Stimulated activated CD8-positive, alpha-beta memory T cell treated with anti-CD3 and anti-CD28 coated beads, Interleukin-7, amount 100 ng/mL, for 1 hour (primary cell): ENCODE measurements around the gene ANO9.

Experiments
- DNase-seq, 2 donors: peaks; one replicate each; pipeline ENCODE4 v3.0.0-alpha.2; 2020; ENCODE audit warnings: low read depth in 2 of 2

The ANO9 gene

DNA sequence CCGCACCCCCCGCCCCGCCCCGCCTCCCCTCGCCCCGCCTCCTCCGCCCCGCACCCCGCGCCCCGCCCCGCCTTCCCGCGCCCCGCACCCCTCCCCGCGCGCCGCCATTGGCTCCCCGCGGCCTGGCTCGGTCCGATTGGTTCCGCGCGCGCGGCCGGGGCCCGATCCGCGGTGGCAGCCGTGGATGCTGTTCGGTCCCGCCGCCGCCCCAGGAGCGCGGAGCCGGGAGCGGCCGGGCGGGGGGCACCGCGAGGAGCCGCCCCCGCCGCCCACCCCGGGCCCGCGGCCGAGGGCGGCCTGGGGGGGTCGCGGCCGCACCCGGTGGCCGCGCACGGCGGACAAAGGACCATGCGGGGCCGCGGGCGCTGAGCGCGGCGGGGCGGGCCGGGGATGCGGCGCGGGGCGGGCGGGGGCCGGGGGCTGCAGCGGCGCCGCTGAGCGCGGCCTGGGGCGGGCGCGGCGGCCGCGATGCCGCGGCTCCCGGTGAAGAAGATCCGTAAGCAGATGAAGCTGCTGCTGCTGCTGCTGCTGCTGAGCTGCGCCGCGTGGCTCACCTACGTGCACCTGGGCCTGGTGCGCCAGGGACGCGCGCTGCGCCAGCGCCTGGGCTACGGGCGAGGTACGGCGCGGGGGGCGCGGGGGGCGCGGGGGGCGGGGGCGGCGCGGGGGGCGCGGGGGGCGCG is 72.3 kb downstream of the ANO9 start, which contains the start of gene B4GALNT4:
Gene B4GALNT4, plus strand, starts transcription at position 164 of the 683 bp plus-strand sequence. Its CDS starts 305 bp downstream, at position 469.
- DNase-seq: no peak

DNA sequence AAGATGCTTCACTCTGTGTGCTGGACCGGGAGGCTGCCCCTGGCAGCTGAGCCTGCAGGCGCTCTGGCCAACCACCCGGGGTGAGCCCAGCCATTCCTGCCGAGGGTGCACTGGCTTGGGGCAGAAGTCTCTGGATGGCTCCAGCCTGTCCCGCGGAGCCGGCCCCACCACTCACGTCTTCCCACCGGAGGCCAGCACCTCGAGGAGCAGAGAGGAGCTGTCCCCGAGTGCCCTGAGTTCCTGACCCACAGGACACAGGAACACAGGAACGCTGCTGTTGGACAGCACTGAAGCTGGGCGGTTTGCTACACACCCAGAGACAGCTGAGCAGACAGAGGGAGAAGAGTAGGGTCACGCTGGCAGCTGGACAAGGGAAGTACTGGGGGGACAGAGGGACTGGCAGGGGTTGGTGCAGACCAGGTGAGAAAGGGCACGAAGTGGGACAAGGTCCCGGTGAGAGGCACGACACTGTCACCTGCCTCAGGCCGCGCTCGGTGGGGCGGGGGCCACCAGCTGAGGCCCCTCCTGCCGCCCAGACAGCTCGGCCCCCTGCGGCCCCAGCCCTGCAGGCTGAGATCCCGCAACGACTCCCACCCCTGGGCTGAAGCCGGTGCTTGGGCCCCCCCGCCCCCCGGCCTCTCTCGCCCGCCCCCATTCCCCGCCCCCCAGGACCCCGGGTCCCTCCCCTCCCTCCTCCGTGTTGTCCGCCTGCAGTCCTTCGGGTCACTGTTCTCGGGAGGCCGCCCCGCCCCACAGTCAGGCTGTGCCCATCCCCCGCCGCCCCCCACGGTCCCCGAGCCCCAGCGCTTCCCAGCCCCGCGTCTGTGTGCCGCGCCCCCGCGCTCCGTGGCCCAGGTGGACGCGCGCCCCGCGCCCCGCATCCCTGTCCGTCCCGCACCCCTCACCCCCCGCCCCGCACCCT is 73.1 kb downstream of the ANO9 start:
- DNase-seq: no peak

DNA sequence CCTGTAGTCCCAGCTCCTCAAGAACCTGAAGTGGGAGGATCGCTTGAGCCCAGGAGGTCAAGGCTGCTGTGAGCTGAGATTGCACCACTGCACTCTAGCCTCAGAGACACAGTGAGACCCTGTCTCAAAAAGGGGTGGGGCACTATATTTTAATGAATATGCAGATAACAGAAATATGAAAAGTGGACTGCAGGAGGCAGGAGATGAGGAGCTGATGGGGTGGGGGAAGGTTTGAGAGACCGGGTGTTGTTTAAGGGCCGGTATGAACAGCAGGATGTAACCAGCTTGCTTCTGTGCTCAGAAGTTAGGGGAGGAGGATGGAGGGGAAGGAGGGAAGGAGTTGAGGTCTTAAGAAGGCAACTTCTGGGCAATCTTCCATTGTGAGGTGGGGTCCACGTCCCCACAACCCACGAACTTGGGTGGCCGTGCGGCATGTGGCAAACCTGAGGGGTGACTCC is 73.8 kb downstream of the ANO9 start:
- no peak for DNase-seq
